Nephron progenitor cell (in vitro differentiated cells): Measurements from ENCODE around the gene HMGXB3.

Experiments
- DNase-seq: peaks from one replicate; pipeline ENCODE4 v3.0.0; 2021
- H3K27ac Mint-ChIP-seq: 2 replicates; pipeline ENCODE4 v1.8.0; 2021; ENCODE audit warnings: mild to moderate bottlenecking, moderate library complexity, mixed read lengths
- H3K27me3 Mint-ChIP-seq: 2 replicates; pipeline ENCODE4 v1.8.0; 2021; ENCODE audit warnings: mild to moderate bottlenecking, low read depth, mixed read lengths; ENCODE audit not compliant: poor library complexity
- H3K36me3 Mint-ChIP-seq: 2 replicates; pipeline ENCODE4 v1.8.0; 2021; ENCODE audit warnings: low read depth, mixed read lengths
- H3K4me1 Mint-ChIP-seq: 2 replicates; pipeline ENCODE4 v1.8.0; 2021; ENCODE audit warnings: mixed read lengths
- H3K4me3 Mint-ChIP-seq: 2 replicates; pipeline ENCODE4 v1.8.0; 2021; ENCODE audit warnings: mild to moderate bottlenecking, moderate library complexity, mixed read lengths
- H3K9me3 Mint-ChIP-seq: 2 replicates; pipeline ENCODE4 v1.8.0; 2021; ENCODE audit warnings: mild to moderate bottlenecking, moderate library complexity, mixed read lengths
- CTCF ChIP-seq: fragments of 200-600 bp; sonication (generic); IDR thresholded peaks from 2 replicates; pipeline ENCODE4 v1.5.0; 2021; ENCODE audit warnings: antibody characterized with exemption

The HMGXB3 gene

GRCh38 chr5:150000256-150000989, at the start of gene HMGXB3, which contains the start of gene TIGD6:
Gene HMGXB3, plus strand, starts transcription at chr5:150000739. Its CDS starts 4,114 bp downstream, at chr5:150004853.
Gene TIGD6, minus strand, starts transcription at chr5:150000654. Its CDS starts 4,306 bp downstream, at chr5:149996348.
- peak; percentile 91 for DNase-seq
- H3K4me1 Mint-ChIP-seq: peaks cover 38% of the 10 kb centered on the region
- no peaks in the 10 kb centered on the region for H3K9me3 Mint-ChIP-seq
- peak within 1 kb of the TSS; percentile 85 for H3K27ac Mint-ChIP-seq
- peak within 1 kb of the TSS; percentile 92 for H3K4me3 Mint-ChIP-seq
- H3K36me3 Mint-ChIP-seq: peaks cover 23% of the 10 kb centered on the region
- no peak for TF ChIP-seq CTCF
- H3K27me3 Mint-ChIP-seq: no peaks in the 10 kb centered on the region

DNA sequence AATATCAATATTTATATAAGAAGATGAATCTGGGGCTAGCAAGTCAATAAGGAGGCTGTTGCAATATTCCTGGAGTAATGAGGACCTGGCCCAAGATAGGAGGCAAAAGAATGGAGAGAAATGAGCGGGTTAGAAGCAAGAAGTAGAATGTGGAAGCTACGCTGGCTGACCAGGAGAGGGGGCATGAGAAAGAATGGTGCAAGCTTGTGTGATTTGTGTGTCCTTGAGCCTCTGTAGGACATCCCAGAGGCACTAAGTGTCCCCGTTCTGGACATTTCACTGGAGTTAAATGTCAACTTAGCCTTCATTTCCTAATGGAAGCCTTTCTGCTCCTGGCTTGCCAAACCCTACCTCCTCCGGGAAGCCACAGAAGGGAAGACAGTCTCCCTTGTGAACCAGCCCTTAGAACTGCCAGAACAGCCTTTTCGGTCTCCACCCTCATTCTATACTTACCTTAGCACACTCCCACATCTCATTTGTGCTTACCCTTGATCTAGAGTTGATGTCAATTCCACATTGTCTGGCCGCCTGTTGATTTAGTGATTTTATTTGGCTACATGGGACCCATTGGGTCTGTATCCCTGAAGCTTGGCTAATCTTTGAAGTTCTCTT, 49.3 kb upstream of the HMGXB3 start:
- no peak for TF ChIP-seq CTCF
- no peaks in the 10 kb centered on the region for H3K9me3 Mint-ChIP-seq
- H3K4me1 Mint-ChIP-seq: peaks cover 10% of the 10 kb centered on the region
- H3K4me3 Mint-ChIP-seq: no peak overlapping the region
- peaks cover 9% of the 10 kb centered on the region for H3K27me3 Mint-ChIP-seq
- DNase-seq: no peak
- no peak overlapping the region for H3K27ac Mint-ChIP-seq
- H3K36me3 Mint-ChIP-seq: no peaks in the 10 kb centered on the region

- no peak for DNase-seq
- H3K27ac Mint-ChIP-seq: no peak overlapping the region
- no peaks in the 10 kb centered on the region for H3K36me3 Mint-ChIP-seq
- H3K27me3 Mint-ChIP-seq: peaks cover 3% of the 10 kb centered on the region
- H3K9me3 Mint-ChIP-seq: no peaks in the 10 kb centered on the region
- no peak for TF ChIP-seq CTCF
- H3K4me3 Mint-ChIP-seq: no peak overlapping the region
- H3K4me1 Mint-ChIP-seq: peaks cover 26% of the 10 kb centered on the region
Measured at GRCh38 chr5:149953436-149954121, 47.0 kb upstream of the HMGXB3 start.

- Mint-ChIP-seq H3K4me3 (no peak overlapping the region), H3K27ac (no peak overlapping the region), H3K4me1 (peaks cover 39% of the 10 kb centered on the region), H3K9me3 (no peaks in the 10 kb centered on the region), H3K36me3 (no peaks in the 10 kb centered on the region), H3K27me3 (peaks cover 2% of the 10 kb centered on the region)
- DNase-seq: no peak
- no peak for TF ChIP-seq CTCF
Measured at GRCh38 chr5:149954798-149955197, 45.7 kb upstream of the HMGXB3 start.

DNA sequence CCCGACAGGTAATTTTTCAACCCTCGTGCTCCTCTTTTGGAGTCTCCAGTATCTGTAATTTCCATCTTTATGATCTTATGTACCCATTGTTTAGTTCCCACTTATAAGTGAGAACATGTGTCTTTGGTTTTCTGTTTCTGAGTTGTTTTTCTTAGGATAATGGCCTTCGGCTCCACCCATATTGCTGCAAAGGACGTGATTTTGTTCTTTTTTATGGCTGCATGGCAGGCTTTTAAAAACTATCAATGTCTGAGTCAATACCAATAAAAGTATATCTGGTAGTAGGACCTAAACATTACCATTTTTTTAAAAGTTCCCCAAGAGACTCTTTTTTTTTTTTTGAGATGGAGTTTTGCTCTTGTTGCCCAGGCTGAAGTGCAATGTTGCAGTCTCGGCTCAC, 43.9 kb upstream of the HMGXB3 start:
- no peak for TF ChIP-seq CTCF
- H3K4me3 Mint-ChIP-seq: no peak overlapping the region
- H3K36me3 Mint-ChIP-seq: no peaks in the 10 kb centered on the region
- H3K27me3 Mint-ChIP-seq: no peaks in the 10 kb centered on the region
- DNase-seq: no peak
- H3K27ac Mint-ChIP-seq: no peak overlapping the region
- H3K4me1 Mint-ChIP-seq: peaks cover 44% of the 10 kb centered on the region
- no peaks in the 10 kb centered on the region for H3K9me3 Mint-ChIP-seq
